OCI-LY1 (cell line): ENCODE data around the gene BACH1.

ENCODE experiments used
- H2AFZ ChIP-seq: fragments of 200-600 bp; sonication (generic), shearing (Covaris generic); 2 replicates; pipeline ENCODE4 v1.6.0; 2014; ENCODE audit warnings: antibody characterized with exemption, mild to moderate bottlenecking, low read length
- H3F3A ChIP-seq: fragments of 200-600 bp; sonication (generic), shearing (Covaris generic); 2 replicates; pipeline ENCODE4 v1.6.0; 2014; ENCODE audit warnings: mild to moderate bottlenecking, antibody characterized with exemption, low read length, moderate library complexity; ENCODE audit not compliant: insufficient read depth
- H3K27ac ChIP-seq: fragments of 200-600 bp; sonication (generic); 2 replicates; pipeline ENCODE4 v1.5.1; 2014; ENCODE audit warnings: low read length, mixed run types, mild to moderate bottlenecking, low read depth; ENCODE audit not compliant: poor library complexity, severe bottlenecking
- H3K27me3 ChIP-seq: fragments of 200-600 bp; sonication (generic); 2 replicates; pipeline ENCODE4 v1.6.0; 2014; ENCODE audit warnings: antibody characterized with exemption, mild to moderate bottlenecking, low read length, moderate library complexity; ENCODE audit not compliant: insufficient read depth
- H3K36me3 ChIP-seq: fragments of 200-600 bp; sonication (generic); 2 replicates; pipeline ENCODE4 v1.6.1; 2014; ENCODE audit warnings: mild to moderate bottlenecking, antibody characterized with exemption, low read length, moderate library complexity, mixed read lengths; ENCODE audit not compliant: insufficient read depth
- H3K4me1 ChIP-seq: fragments of 200-600 bp; sonication (generic); 2 replicates; pipeline ENCODE4 v1.5.1; 2014; ENCODE audit warnings: mild to moderate bottlenecking, low read length, moderate library complexity; ENCODE audit not compliant: insufficient read depth, severe bottlenecking
- H3K4me2 ChIP-seq: fragments of 200-600 bp; sonication (generic), shearing (Covaris generic); 2 replicates; pipeline ENCODE4 v1.6.1; 2014; ENCODE audit warnings: low read length
- H3K4me3 ChIP-seq: fragments of 200-600 bp; sonication (generic); 2 replicates; pipeline ENCODE4 v1.5.1; 2014; ENCODE audit warnings: low read length, low read depth, mild to moderate bottlenecking, mixed read lengths; ENCODE audit not compliant: poor library complexity, severe bottlenecking
- H3K79me2 ChIP-seq: fragments of 200-600 bp; shearing (Covaris generic); 2 replicates; pipeline ENCODE4 v1.6.1; 2016; ENCODE audit warnings: mixed run types, low read length, mixed read lengths; ENCODE audit not compliant: insufficient read depth
- H3K9ac ChIP-seq: fragments of 200-600 bp; sonication (generic), shearing (Covaris generic); 2 replicates; pipeline ENCODE4 v1.6.1; 2014; ENCODE audit warnings: mild to moderate bottlenecking, low read length, mixed read lengths
- H3K9me2 ChIP-seq: fragments of 200-600 bp; sonication (generic), shearing (Covaris generic); 2 replicates; pipeline ENCODE4 v1.6.1; 2014; ENCODE audit warnings: low read depth, mild to moderate bottlenecking, low read length, mixed read lengths
- H3K9me3 ChIP-seq: fragments of 200-600 bp; shearing (Covaris generic); 2 replicates; pipeline ENCODE4 v1.6.1; 2014; ENCODE audit warnings: low read length, mixed read lengths
- H4K20me1 ChIP-seq: fragments of 200-600 bp; sonication (generic), shearing (Covaris generic); 2 replicates; pipeline ENCODE4 v1.6.0; 2016; ENCODE audit warnings: mild to moderate bottlenecking, low read length; ENCODE audit not compliant: insufficient read depth
- EZH2 ChIP-seq: fragments of 200-600 bp; sonication (generic), shearing (Covaris generic); IDR thresholded peaks from 2 replicates; pipeline ENCODE4 v1.8.0; 2017; ENCODE audit warnings: borderline replicate concordance, mixed run types, mild to moderate bottlenecking, antibody characterized with exemption, low read length, moderate library complexity, mixed read lengths
- TF ChIP-seq, protein P1 (sequence below): fragments of 200-600 bp; sonication (generic), shearing (Covaris generic); IDR thresholded peaks from 2 replicates; pipeline ENCODE4 v1.5.1; 2017; ENCODE audit warnings: mild to moderate bottlenecking, antibody characterized with exemption, low read length, moderate library complexity, mixed read lengths

BACH1 gene

DNA sequence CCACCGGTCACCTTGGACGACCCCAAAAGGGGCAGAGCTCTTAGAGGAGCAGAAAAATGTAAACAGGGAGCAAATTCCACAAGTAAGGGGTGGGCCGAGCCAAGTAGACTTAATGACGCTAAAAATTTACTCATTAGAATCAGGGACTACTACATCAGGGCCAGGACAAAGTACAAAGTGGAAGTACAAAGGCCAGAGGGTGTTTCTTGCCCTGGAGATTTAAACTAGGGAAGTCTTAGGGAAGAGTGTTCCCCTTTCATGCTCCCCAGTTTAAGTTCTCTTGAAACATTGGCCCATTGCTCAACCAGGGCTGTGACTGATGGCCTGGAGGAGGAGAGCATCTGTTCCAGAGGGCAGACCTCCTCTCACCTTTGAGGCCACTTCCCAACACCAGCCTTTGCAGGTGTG lies 48.6 kb downstream of the BACH1 start:
- Histone ChIP-seq H3K4me2 (no peak overlapping the region), H3K79me2 (no peaks in the 10 kb centered on the region), H3K27me3 (no peaks in the 10 kb centered on the region), H2AFZ (no peak overlapping the region), H3K9ac (no peak overlapping the region), H3K4me3 (no peak overlapping the region), H3K9me2 (no peaks in the 10 kb centered on the region), H3F3A (no peaks in the 10 kb centered on the region), H3K4me1 (peaks cover 12% of the 10 kb centered on the region), H3K9me3 (no peaks in the 10 kb centered on the region), H4K20me1 (no peaks in the 10 kb centered on the region), H3K27ac (no peak overlapping the region), H3K36me3 (peaks cover 16% of the 10 kb centered on the region; the same call in 1 of the 2 replicates)
- TF ChIP-seq, protein P1, sequence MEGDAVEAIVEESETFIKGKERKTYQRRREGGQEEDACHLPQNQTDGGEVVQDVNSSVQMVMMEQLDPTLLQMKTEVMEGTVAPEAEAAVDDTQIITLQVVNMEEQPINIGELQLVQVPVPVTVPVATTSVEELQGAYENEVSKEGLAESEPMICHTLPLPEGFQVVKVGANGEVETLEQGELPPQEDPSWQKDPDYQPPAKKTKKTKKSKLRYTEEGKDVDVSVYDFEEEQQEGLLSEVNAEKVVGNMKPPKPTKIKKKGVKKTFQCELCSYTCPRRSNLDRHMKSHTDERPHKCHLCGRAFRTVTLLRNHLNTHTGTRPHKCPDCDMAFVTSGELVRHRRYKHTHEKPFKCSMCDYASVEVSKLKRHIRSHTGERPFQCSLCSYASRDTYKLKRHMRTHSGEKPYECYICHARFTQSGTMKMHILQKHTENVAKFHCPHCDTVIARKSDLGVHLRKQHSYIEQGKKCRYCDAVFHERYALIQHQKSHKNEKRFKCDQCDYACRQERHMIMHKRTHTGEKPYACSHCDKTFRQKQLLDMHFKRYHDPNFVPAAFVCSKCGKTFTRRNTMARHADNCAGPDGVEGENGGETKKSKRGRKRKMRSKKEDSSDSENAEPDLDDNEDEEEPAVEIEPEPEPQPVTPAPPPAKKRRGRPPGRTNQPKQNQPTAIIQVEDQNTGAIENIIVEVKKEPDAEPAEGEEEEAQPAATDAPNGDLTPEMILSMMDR: no peak
- TF ChIP-seq EZH2: no peak

DNA sequence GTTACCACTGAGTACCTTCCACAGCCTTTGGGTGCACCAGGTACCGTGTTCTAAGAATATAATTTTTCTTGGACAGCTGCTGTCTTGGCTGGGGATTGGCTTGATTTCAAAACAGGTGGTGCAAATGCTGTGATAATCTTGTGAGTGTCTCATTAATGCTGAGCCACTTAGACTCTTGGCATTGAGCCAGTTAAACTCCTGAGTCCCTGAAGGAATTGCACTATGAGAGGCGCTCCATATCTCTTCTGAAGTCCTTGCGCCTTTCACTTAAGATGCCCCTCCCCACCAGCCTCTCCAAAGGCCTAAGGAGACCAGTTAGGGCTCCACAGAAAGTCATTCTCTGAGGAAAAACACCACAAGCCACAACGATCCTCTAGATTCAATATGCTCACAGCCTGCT lies 51.0 kb downstream of the BACH1 start:
- no peaks in the 10 kb centered on the region for H3K27me3 ChIP-seq
- no peak overlapping the region for H3K27ac ChIP-seq
- no peaks in the 10 kb centered on the region for H3K79me2 ChIP-seq
- H3K4me3 ChIP-seq: no peak overlapping the region
- H2AFZ ChIP-seq: no peak overlapping the region
- H3F3A ChIP-seq: no peaks in the 10 kb centered on the region
- H3K4me2 ChIP-seq: no peak overlapping the region
- H3K9me2 ChIP-seq: no peaks in the 10 kb centered on the region
- peaks cover 12% of the 10 kb centered on the region for H3K4me1 ChIP-seq
- no peak for TF ChIP-seq EZH2
- TF ChIP-seq, protein P1: no peak
- no peak overlapping the region for H3K9ac ChIP-seq
- no peaks in the 10 kb centered on the region for H3K9me3 ChIP-seq
- no peaks in the 10 kb centered on the region for H4K20me1 ChIP-seq
- 0 out of 2 replicates have a peak, but pooled peaks cover 18% of the 10 kb centered on the region for H3K36me3 ChIP-seq

DNA sequence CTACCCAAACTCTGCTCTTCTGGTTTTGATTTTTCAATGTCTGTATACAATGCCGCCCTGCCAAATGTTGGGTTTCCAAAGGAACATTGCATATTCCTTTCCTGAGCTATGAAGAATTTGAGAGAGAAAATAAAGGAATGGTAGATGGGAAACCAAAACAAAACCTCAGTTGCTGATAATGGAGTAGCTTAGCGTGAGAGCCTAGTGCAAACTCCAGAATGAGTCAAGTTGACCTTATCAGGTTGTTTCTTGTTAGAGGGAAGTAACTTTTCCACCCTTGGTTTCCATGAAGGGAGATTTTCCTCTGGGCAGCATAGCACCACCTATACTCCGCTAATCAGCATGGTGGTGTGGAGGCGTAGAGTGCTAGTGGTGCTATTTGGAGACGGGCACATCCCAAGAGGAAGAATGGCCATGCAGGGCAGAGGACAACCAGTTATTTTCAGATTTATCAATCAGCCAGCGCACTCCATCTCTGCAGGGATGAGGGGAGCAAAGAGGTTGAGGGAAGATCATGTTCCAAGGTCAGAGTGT lies 51.6 kb downstream of the BACH1 start:
- Histone ChIP-seq H3K27me3 (no peaks in the 10 kb centered on the region), H3K4me3 (no peak overlapping the region), H2AFZ (no peak overlapping the region), H3K4me2 (no peak overlapping the region), H4K20me1 (no peaks in the 10 kb centered on the region), H3K36me3 (0 out of 2 replicates have a peak, but pooled peaks cover 18% of the 10 kb centered on the region), H3K27ac (no peak overlapping the region), H3K9me2 (no peaks in the 10 kb centered on the region), H3F3A (no peaks in the 10 kb centered on the region), H3K9ac (no peak overlapping the region), H3K4me1 (peaks cover 12% of the 10 kb centered on the region), H3K79me2 (no peaks in the 10 kb centered on the region), H3K9me3 (no peaks in the 10 kb centered on the region)
- TF ChIP-seq, protein P1: no peak
- TF ChIP-seq EZH2: no peak
